GM12878 (cell line): ENCODE measurements around the gene NPNT. TPM values are rescaled to one million over a fixed set of nuclear protein-coding genes. Genes with fewer than 3 reads are reported as not detected.

ENCODE experiments used
- ATAC-seq: fragments of 200-7000 bp; cut with Tn5 transposase; 3 replicates; pipeline ENCODE4 v1.9.1; 2020; ENCODE audit warnings: mild to moderate bottlenecking, moderate library complexity
- BruUV-seq: library from RNA; stranded (reverse); fragments of 400-500 nt; replicated peaks from 2 replicates; lab custom pipeline; 2021; lab: Mats Ljungman, UMichigan
- CTCF ChIA-PET: fragments of 300-600 bp; sonication (Branson Sonifier 250); formaldehyde crosslinking; extraction: SDS; loops from one replicate; lab custom pipeline; 2021; ENCODE audit warnings: inconsistent platforms; lab: Yijun Ruan, JAX
- POLR2A ChIA-PET: fragments of 350-600 bp; formaldehyde crosslinking; extraction: SDS; loops from one replicate; lab custom pipeline; 2021; ENCODE audit warnings: inconsistent platforms; lab: Charles Lee
- RAD21 ChIA-PET: fragments of 300-600 bp; sonication (Branson Sonifier 250); formaldehyde crosslinking; loops from one replicate; lab custom pipeline; 2023; ENCODE audit warnings: antibody characterized with exemption; ENCODE audit not compliant: unreplicated experiment; lab: Charles Lee
- SMC1A ChIA-PET: fragments of 300-600 bp; sonication (Branson Sonifier 250); formaldehyde crosslinking; loops from one replicate; lab custom pipeline; 2023; ENCODE audit not compliant: unreplicated experiment, uncharacterized antibody; lab: Charles Lee
- DNase-seq: peaks from one replicate; pipeline ENCODE4 v3.0.0-alpha.2; 2011; ENCODE audit warnings: low read depth, low spot score
- FAIRE-seq: peaks from 3 replicates; lab custom pipeline; 2011; peaks lifted over from hg19 to GRCh38; lab: Jason Lieb, UNC
- H2AFZ ChIP-seq: 2 replicates; pipeline ENCODE4 v1.6.0; 2011; ENCODE audit warnings: low read depth, low read length, control low read depth; ENCODE audit not compliant: control insufficient read depth
- H3K27ac ChIP-seq: 2 replicates; pipeline ENCODE4 v1.5.1; 2011; ENCODE audit warnings: control low read depth; ENCODE audit not compliant: control insufficient read depth, insufficient read depth
- H3K27me3 ChIP-seq, 2 experiments: replicated peaks in 1 of 2; 2 replicates each; pipeline versions ENCODE4 v1.6.0 to v1.6.1; 2011; ENCODE audit warnings: low read length in 1 of 2; ENCODE audit not compliant: control insufficient read depth in 2 of 2, insufficient read depth in 2 of 2
- H3K36me3 ChIP-seq, 2 experiments: 2 replicates each; pipeline ENCODE4 v1.5.1; 2011; ENCODE audit warnings: low read length in 1 of 2; ENCODE audit not compliant: control insufficient read depth in 2 of 2, insufficient read depth in 2 of 2
- H3K4me1 ChIP-seq: 2 replicates; pipeline ENCODE4 v1.6.1; 2011; ENCODE audit warnings: mild to moderate bottlenecking, low read length, moderate library complexity, mixed read lengths; ENCODE audit not compliant: control insufficient read depth, insufficient read depth
- H3K4me2 ChIP-seq: 2 replicates; pipeline ENCODE4 v1.6.0; 2011; ENCODE audit warnings: control low read depth; ENCODE audit not compliant: control insufficient read depth, insufficient read depth
- H3K4me3 ChIP-seq: fragments of 200-600 bp; sonication (generic); 2 replicates; pipeline ENCODE4 v1.5.1; 2016
- H3K79me2 ChIP-seq: 2 replicates; pipeline ENCODE4 v1.6.0; 2011; ENCODE audit warnings: low read length; ENCODE audit not compliant: control insufficient read depth, insufficient read depth
- H3K9ac ChIP-seq: 2 replicates; pipeline ENCODE4 v1.8.0; 2011; ENCODE audit warnings: low read length, control low read depth, mixed read lengths; ENCODE audit not compliant: control insufficient read depth, insufficient read depth
- H3K9me3 ChIP-seq: replicated peaks from 3 replicates; pipeline ENCODE4 v1.5.1; 2011; ENCODE audit warnings: mild to moderate bottlenecking, low read length; ENCODE audit not compliant: control insufficient read depth, insufficient read depth
- H4K20me1 ChIP-seq: 2 replicates; pipeline ENCODE4 v1.6.0; 2011; ENCODE audit not compliant: control insufficient read depth, insufficient read depth
- BMI1 ChIP-seq: fragments of 450-650 bp; IDR thresholded peaks from 2 replicates; pipeline ENCODE4 v1.6.1; 2016; ENCODE audit warnings: mild to moderate bottlenecking, moderate library complexity, borderline replicate concordance
- CHD4 ChIP-seq: fragments of 200-600 bp; sonication (generic); IDR thresholded peaks from 2 replicates; pipeline ENCODE4 v1.6.1; 2016; ENCODE audit warnings: mild to moderate bottlenecking
- ETV6 ChIP-seq, 2 experiments: fragments of 450-650 bp in 1 of 2; IDR thresholded peaks in 1 of 2; conservative IDR thresholded peaks in 1 of 2; 2 replicates each; pipeline ENCODE4 v1.6.1; 2014; ENCODE audit warnings: antibody characterized with exemption in 1 of 2, borderline replicate concordance in 1 of 2, low read depth in 1 of 2, mild to moderate bottlenecking in 1 of 2, moderate library complexity in 1 of 2
- FOXK2 ChIP-seq: fragments of 450-650 bp; IDR thresholded peaks from 2 replicates; pipeline ENCODE4 v1.6.1; 2017; ENCODE audit warnings: mild to moderate bottlenecking, moderate library complexity
- KLF5 ChIP-seq: fragments of 450-650 bp; IDR thresholded peaks from 2 replicates; pipeline ENCODE4 v1.6.1; 2014; ENCODE audit warnings: mild to moderate bottlenecking; ENCODE audit not compliant: partially characterized antibody
- MAX ChIP-seq: IDR thresholded peaks from 2 replicates; pipeline ENCODE4 v1.6.1; 2012; ENCODE audit warnings: low read depth, low read length, improper control_type of control experiment
- MXI1 ChIP-seq: fragments of 150-350 bp; IDR thresholded peaks from 2 replicates; pipeline ENCODE4 v1.6.1; 2011; ENCODE audit warnings: low read depth, mild to moderate bottlenecking, inconsistent platforms, low read length, improper control_type of control experiment
- MYB ChIP-seq: fragments of 150-350 bp; IDR thresholded peaks from 2 replicates; pipeline ENCODE4 v1.6.1; 2014; ENCODE audit warnings: mild to moderate bottlenecking, low read depth, low read length, borderline replicate concordance
- NKRF ChIP-seq: fragments of 450-650 bp; conservative IDR thresholded peaks from 2 replicates; pipeline ENCODE4 v1.6.1; 2017; ENCODE audit warnings: mild to moderate bottlenecking, moderate library complexity
- PAX5 ChIP-seq: IDR thresholded peaks from 2 replicates; pipeline ENCODE4 v1.6.1; 2011; ENCODE audit warnings: low read depth, low read length, borderline replicate concordance
- PRDM15 ChIP-seq: fragments of 450-650 bp; formaldehyde crosslinking; IDR thresholded peaks from 2 replicates; pipeline ENCODE4 v1.4.0; 2020; ENCODE audit warnings: mild to moderate bottlenecking, moderate library complexity
- RB1 ChIP-seq: fragments of 450-650 bp; formaldehyde crosslinking; IDR thresholded peaks from 2 replicates; pipeline ENCODE4 v1.6.1; 2017; ENCODE audit warnings: mild to moderate bottlenecking, borderline replicate concordance
- WGBS: methylation state at CpG from one replicate; pipeline ENCODE4 v1.1.6; 2016; ENCODE audit warnings: low lambda C conversion rate; ENCODE audit not compliant: insufficient replicate concordance, insufficient coverage; ENCODE audit errors: missing lambda C conversion rate; 5-methylcytosine and 5-hydroxymethylcytosine counted together
- in situ Hi-C: fragments of 300-500 bp; cut with MboI; formaldehyde crosslinking; loops from 9 replicates; pipeline ENCODE4 v1.14.3; 2018; ENCODE audit warnings: mixed read lengths
- intact Hi-C: fragments of 100-400 bp; cut with micrococcal nuclease; formaldehyde crosslinking; loops from one replicate; pipeline ENCODE4 v1.14.2; 2022; ENCODE audit not compliant: unreplicated experiment
- polyA plus RNA-seq, 11 experiments: library from polyadenylated mRNA; depleted of rRNA in 4 of 11; unstranded in 6 of 11; stranded (reverse) in 5 of 11; fragments of >200 nt; fragmentation: Nextera tagmentation in 4 of 11; fragmentation: Illumina TruSeq in 1 of 11; extraction: Ambion mirVana in 4 of 11; extraction: Trizol in 1 of 11; gene quantifications; 1 replicate in 1 of 11; 2 replicates in 10 of 11; pipeline versions ENCODE4 v1.2.1 to v1.2.3, GENCODE V29; 2011 to 2016; ENCODE audit warnings: inconsistent platforms in 2 of 11, missing spikeins in 2 of 11, low read depth in 1 of 11
- total RNA-seq, 4 experiments: library from RNA; depleted of rRNA in 3 of 4; stranded (reverse); fragments of >200 nt in 3 of 4; fragmentation: Illumina TruSeq in 1 of 4; extraction: Trizol in 1 of 4; gene quantifications; 2 replicates each; pipeline versions ENCODE4 v1.2.1 to v1.2.3, GENCODE V29; 2013 to 2021

NPNT gene
- total and polyA plus RNA-seq, 10 of the 15 experiments (the other 5 are each of a cell fraction or from before 2014, with no cell fraction given): 0.18 to 70.5 (median 54.1) TPM

- POLR2A ChIA-PET: no interaction called here
- Histone ChIP-seq H3K4me3 (no peak overlapping the region), H3K79me2 (no peaks in the 10 kb centered on the region), H3K4me2 (no peak overlapping the region), H4K20me1 (no peaks in the 10 kb centered on the region), H3K9ac (no peak overlapping the region), H3K27ac (no peak overlapping the region), H3K36me3 (no peaks in the 10 kb centered on the region), H3K27me3 (no peaks in the 10 kb centered on the region), H2AFZ (no peak overlapping the region), H3K9me3 (no peaks in the 10 kb centered on the region)
- BruUV-seq: no TSS peak
- in situ Hi-C loops (no loop called here), intact Hi-C loops (no loop called here)
- WGBS: 43% methylated on average over 3 of the region's 3 CpGs
- FAIRE-seq: no peak
- ATAC-seq: no peak
- SMC1A ChIA-PET: interaction anchor here (0.6 to 0.9 kb wide), 2 partner anchors 10 to 222 kb away, joined by 3 read pairs; no protein-coding TSS in a partner anchor
- RAD21 ChIA-PET: no interaction called here
- CTCF ChIA-PET: no interaction called here
- no peak for TF ChIP-seq MYB
- no peak for TF ChIP-seq PRDM15
- TF ChIP-seq RB1: no peak
- TF ChIP-seq ETV6 (conservative IDR thresholded peaks at IDR 0.05 in 1 of 2, IDR thresholded peaks at IDR 0.05 in 1 of 2; ENCODE audit: borderline replicate concordance in 1 of 2, low read depth in 1 of 2): no peak
- TF ChIP-seq CHD4: no peak
- no peak for TF ChIP-seq BMI1
- TF ChIP-seq NKRF: no peak
- TF ChIP-seq MAX: no peak
- no peak for TF ChIP-seq KLF5
- TF ChIP-seq MXI1: no peak
- no peak for TF ChIP-seq PAX5
- TF ChIP-seq FOXK2: no peak
- TF ChIP-seq, all 136 proteins: peak for 0
- DNase-seq: no peak
- H3K4me1 ChIP-seq: no peaks in the 10 kb centered on the region
These were observed 57.3 kb downstream of the NPNT start for GRCh38 chr4:105952591-105952990.
